Measurements from ENCODE around the gene DNAJB11.
"Not testable (repeated sequence)": the region's sequence is repeated elsewhere in the genome, so short reads cannot be mapped to it uniquely, and the experiment has no call there.

The DNAJB11 gene

DNA sequence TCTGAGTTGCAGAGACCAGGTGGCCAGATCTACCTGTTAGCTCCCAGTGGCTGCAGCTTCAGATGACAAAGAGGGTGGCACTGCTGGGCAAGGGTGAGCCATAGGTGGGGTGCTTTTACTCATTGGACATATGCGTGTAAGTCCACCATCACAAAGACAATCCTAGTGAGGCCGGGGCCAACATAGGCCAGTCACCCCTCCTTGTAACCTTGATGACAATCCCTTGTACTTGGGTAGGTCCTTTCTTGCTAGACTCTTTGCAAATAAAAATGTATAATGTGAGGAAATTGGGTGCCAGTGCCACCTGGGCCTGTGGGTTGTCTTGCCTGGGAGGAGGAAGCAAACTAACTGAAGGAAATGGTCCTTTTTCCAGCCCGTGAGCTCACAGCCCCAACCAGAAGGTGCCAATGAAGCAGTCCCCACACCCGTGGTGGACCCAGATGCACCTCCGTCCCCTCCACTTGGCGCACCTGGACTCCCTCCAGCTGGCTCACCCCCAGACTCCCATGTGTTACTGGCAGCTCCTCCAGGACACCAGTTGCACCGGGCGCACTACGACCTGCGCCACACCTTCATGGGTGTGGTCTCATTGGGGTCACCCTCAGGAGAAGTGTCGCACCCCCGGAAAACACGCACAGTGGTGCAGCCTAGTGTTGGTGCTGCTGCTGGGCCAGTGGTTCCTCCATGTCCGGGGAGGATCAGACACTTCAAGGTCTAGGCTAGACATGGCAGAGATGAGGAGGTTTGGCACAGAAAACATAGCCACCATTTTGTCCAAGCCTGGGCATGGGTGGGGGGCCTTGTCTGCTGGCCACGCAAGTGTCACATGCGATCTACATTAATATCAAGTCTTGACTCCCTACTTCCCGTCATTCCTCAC lies 49.9 kb downstream of the DNAJB11 start:
- DNase-seq = no peak

GRCh38 chr3:186621894-186622650 lies 51.6 kb downstream of the DNAJB11 start:
- no peak for DNase-seq

DNA sequence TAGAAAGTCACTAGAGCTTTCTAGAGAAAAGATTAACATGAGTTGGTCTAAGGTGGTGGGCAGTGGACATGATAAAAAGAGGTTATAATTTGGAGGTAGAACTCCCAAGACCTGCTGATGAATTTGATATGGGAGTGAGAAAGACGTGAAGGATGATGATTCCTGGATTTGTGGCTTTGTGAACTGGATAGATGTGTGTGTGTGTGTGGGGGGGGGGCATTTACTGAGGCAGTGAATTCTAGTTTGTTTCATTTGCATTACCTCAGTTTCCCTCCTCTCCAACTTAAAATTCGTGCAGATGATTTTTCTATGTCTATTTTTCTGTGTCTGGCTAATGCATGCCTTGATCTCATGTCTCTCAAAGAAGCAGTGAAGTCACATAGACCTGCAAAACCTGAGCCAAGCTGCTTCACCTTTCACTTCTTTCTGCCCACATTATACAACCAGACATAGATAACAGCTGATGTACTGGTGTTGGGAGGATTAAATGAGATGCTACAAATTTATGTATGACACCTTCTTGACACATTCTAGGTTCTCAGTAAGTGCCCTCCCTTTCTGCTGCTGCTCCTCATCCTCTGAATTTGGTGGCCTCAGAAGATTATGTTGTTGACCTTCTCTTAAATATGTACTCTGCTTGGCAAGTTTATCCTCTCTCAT lies 52.3 kb downstream of the DNAJB11 start:
- DNase-seq = no peak

GRCh38 chr3:186624598-186624997 lies 54.1 kb downstream of the DNAJB11 start:
- no peak for DNase-seq

- DNase-seq = no peak
Observed at GRCh38 chr3:186625600-186626042, 55.1 kb downstream of the DNAJB11 start.

- DNase-seq = no peak
Observed at GRCh38 chr3:186626254-186626847, 55.8 kb downstream of the DNAJB11 start.

- DNase-seq = no peak
Observed at GRCh38 chr3:186627852-186628414, 57.4 kb downstream of the DNAJB11 start.

DNA sequence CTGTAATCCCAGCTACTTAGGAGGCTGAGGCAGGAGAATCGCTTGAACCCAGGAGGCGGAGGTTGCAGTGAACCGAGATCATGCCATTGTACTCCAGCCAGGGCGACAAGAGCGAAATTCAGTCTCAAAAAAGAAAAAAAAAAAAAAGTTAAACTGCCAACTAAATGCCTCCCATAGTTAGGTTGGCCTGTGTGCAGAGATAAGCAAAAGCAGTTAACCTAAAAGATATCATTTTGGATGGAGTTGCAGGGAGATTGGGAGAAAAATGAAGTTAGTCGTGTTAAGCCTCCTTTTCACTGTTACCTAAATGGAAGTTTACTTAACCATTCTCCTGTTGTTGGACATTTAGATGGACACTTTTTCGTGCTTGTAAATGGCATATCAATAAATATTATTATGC lies 58.2 kb downstream of the DNAJB11 start:
- DNase-seq = no peak

DNA sequence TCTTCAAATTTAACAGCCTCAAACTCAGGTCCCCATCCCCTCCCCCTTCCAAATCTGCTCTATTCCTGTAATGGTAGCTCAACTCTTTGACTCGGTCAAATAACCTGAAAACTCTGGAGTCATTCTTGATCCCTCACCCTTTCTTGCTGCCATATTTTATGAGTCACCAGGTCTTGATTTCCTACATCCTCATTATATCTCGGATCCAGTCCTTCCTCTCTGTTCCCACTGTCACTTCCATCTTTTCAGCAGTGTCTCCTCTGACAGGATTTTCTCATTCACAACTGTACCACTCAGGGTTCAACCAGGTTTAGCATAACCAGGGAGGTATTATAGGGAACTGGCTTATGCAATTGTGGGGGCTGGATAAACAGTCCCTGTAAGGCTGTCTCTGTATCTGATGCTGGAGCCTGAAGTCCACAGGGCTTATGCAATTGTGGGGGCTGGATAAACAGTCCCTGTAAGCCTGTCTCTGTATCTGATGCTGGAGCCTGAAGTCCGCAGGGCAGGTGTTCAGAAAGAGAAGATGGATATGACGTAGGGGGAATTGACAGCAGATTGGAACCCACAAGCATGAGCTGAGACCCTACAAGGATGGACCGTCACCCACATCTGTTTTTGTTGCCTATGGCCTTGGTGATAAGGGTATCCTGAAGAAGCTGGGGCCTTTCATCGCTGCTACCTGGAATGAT lies 60.6 kb downstream of the DNAJB11 start:
- no peak for DNase-seq

- DNase-seq = no peak
Observed at GRCh38 chr3:186633481-186633880, 63.0 kb downstream of the DNAJB11 start.

- not testable (repeated sequence) for DNase-seq
Observed at GRCh38 chr3:186634207-186634606, 63.7 kb downstream of the DNAJB11 start.
